ENCODE measurements around the gene CEND1. TPM values are rescaled to one million over a fixed set of nuclear protein-coding genes. Genes with fewer than 3 reads are reported as not detected.
A peak's percentile ranks its signal among the peaks of the same experiment; 100 is the strongest.

Gene CEND1
- total and polyA plus RNA-seq, 8 donors: 0.23 TPM; not detected in 7

GRCh38 chr11:819943-820649 is 30.2 kb upstream of the CEND1 start:
- Histone ChIP-seq H3K36me3 (peaks cover 29 to 46% (median 41%) of the 10 kb centered on the region in 4 donors), H3K4me3 (peak overlapping the region; percentile 72 to 97 (median 94)), H3K4me1 (peaks cover 48 to 61% (median 57%) of the 10 kb centered on the region in 4 donors), H3K9me3 (no peaks in the 10 kb centered on the region), H3K27me3 (peaks cover 0 to 13% (median 0%) of the 10 kb centered on the region in 3 donors), H3K27ac (peak overlapping the region; percentile 94 to 98 (median 96))
- DNase-seq: peak; percentile 95 to 97
- 1 to 3% (median 2%) methylated on average over 31 to 47 of the region's 47 CpGs for WGBS, 5 donors
- intact Hi-C loops (cut with DNase I; ENCODE audit: low total_unique reads): no loop called here
- TF ChIP-seq, protein P1, sequence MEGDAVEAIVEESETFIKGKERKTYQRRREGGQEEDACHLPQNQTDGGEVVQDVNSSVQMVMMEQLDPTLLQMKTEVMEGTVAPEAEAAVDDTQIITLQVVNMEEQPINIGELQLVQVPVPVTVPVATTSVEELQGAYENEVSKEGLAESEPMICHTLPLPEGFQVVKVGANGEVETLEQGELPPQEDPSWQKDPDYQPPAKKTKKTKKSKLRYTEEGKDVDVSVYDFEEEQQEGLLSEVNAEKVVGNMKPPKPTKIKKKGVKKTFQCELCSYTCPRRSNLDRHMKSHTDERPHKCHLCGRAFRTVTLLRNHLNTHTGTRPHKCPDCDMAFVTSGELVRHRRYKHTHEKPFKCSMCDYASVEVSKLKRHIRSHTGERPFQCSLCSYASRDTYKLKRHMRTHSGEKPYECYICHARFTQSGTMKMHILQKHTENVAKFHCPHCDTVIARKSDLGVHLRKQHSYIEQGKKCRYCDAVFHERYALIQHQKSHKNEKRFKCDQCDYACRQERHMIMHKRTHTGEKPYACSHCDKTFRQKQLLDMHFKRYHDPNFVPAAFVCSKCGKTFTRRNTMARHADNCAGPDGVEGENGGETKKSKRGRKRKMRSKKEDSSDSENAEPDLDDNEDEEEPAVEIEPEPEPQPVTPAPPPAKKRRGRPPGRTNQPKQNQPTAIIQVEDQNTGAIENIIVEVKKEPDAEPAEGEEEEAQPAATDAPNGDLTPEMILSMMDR (IDR thresholded peaks at IDR 0.05): no peak
- TF ChIP-seq POLR2AphosphoS5 (IDR thresholded peaks at IDR 0.05) (peak in 2 of 3 donors; percentile 54 to 63), POLR2A (IDR thresholded peaks at IDR 0.05) (no peak)

DNA sequence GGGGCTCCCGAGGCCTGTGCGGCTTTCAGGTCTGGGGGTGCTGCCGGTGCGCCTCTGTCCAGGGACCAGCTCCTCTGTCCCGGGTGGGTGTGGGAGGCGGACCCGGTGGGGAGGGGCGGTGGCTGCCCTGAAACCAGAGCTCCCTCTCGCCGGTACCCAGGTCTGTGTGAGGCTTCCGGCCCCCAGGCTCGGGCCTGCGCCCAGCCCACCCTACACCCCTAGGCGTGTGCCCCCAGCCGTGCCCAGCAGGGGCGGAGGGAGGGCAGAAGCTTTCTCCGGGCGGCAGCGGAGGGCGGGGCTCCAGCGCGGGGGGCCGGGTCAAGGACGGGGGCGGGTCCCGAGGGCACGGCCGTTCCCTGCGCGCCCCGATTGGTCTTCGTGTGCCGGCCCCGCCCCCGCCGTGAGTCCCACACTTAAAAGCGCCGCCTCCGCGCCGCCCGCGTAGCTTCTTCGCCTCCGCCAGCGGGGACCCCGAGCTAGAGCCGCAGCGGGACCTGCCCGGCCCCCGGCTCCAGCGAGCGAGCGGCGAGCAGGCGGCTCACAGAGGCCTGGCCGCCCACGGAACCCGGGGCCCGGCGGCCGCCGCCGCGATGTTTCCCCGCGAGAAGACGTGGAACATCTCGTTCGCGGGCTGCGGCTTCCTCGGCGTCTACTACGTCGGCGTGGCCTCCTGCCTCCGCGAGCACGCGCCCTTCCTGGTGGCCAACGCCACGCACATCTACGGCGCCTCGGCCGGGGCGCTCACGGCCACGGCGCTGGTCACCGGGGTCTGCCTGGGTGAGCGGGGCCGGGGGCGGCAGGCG is 29.4 kb upstream of the CEND1 start:
- H3K27me3 ChIP-seq: peaks cover 0 to 7% (median 0%) of the 10 kb centered on the region in 3 donors
- H3K4me3 ChIP-seq: peak overlapping the region; percentile 72 to 97 (median 94)
- H3K27ac ChIP-seq: peak overlapping the region; percentile 94 to 98 (median 96)
- H3K36me3 ChIP-seq: peaks cover 21 to 44% (median 40%) of the 10 kb centered on the region in 4 donors
- WGBS, 5 donors: 1 to 5% (median 1%) methylated on average over 15 to 96 of the region's 96 CpGs
- H3K4me1 ChIP-seq: peaks cover 40 to 54% (median 50%) of the 10 kb centered on the region in 4 donors
- TF ChIP-seq, protein P1 (IDR thresholded peaks at IDR 0.05): peak in 5 of 7 experiments; percentile 9 to 42 (median 15)
- no peak for TF ChIP-seq EP300 (IDR thresholded peaks at IDR 0.05)
- TF ChIP-seq POLR2A (IDR thresholded peaks at IDR 0.05): peak in 1 of 4 donors; percentile 16
- peak; percentile 29 to 93 (median 93) for TF ChIP-seq POLR2AphosphoS5 (IDR thresholded peaks at IDR 0.05)
- no peaks in the 10 kb centered on the region for H3K9me3 ChIP-seq
- intact Hi-C loops (cut with DNase I; ENCODE audit: low total_unique reads): no loop called here
- DNase-seq: peak; percentile 96 to 97

- DNase-seq: peak; percentile 64 to 92
- TF ChIP-seq POLR2A (IDR thresholded peaks at IDR 0.05) (no peak), EP300 (IDR thresholded peaks at IDR 0.05) (no peak), POLR2AphosphoS5 (IDR thresholded peaks at IDR 0.05) (peak in 2 of 3 donors; percentile 78 to 85)
- 15 to 24% (median 19%) methylated on average over 12 to 20 of the region's 20 CpGs for WGBS, 5 donors
- peak within 1 kb of the TSS; percentile 94 to 98 (median 96) for H3K27ac ChIP-seq
- H3K4me3 ChIP-seq: peak within 1 kb of the TSS; percentile 72 to 97 (median 94)
- H3K27me3 ChIP-seq: no peaks in the 10 kb centered on the region
- no peaks in the 10 kb centered on the region for H3K9me3 ChIP-seq
- intact Hi-C loops (cut with DNase I; ENCODE audit: low total_unique reads): no loop called here
- H3K4me1 ChIP-seq: peaks cover 33 to 46% (median 43%) of the 10 kb centered on the region in 4 donors
- H3K36me3 ChIP-seq: peaks cover 15 to 44% (median 39%) of the 10 kb centered on the region in 4 donors
These were observed 28.7 kb upstream of the CEND1 start, which contains the start of gene PNPLA2 for GRCh38 chr11:818396-819128. Gene PNPLA2 (plus strand): TSS chr11:818914. CDS start chr11:819719, 805 bp downstream.

- Histone ChIP-seq H3K4me1 (peaks cover 23 to 34% (median 31%) of the 10 kb centered on the region in 4 donors), H3K27me3 (no peaks in the 10 kb centered on the region), H3K4me3 (no peak overlapping the region), H3K9me3 (no peaks in the 10 kb centered on the region), H3K27ac (no peak overlapping the region), H3K36me3 (peaks cover 22 to 45% (median 40%) of the 10 kb centered on the region in 4 donors)
- 75 to 81% (median 78%) methylated on average over 11 of the region's 11 CpGs for WGBS, 5 donors
- TF ChIP-seq EP300 (IDR thresholded peaks at IDR 0.05) (no peak), POLR2AphosphoS5 (IDR thresholded peaks at IDR 0.05) (no peak), POLR2A (IDR thresholded peaks at IDR 0.05) (no peak)
- TF ChIP-seq, protein P1 (IDR thresholded peaks at IDR 0.05): no peak
- no peak for DNase-seq
- intact Hi-C loops (cut with DNase I; ENCODE audit: low total_unique reads): no loop called here
These were observed 26.5 kb upstream of the CEND1 start for GRCh38 chr11:816433-816779.

Measured in stomach (tissue), 9 donors.